Measurements from ENCODE around the gene CXCL14. TPM values are rescaled to one million over a fixed set of nuclear protein-coding genes. Genes with fewer than 3 reads are reported as not detected.

The CXCL14 gene
- total RNA-seq, 1 donor from 2014 or later: not detected

DNA sequence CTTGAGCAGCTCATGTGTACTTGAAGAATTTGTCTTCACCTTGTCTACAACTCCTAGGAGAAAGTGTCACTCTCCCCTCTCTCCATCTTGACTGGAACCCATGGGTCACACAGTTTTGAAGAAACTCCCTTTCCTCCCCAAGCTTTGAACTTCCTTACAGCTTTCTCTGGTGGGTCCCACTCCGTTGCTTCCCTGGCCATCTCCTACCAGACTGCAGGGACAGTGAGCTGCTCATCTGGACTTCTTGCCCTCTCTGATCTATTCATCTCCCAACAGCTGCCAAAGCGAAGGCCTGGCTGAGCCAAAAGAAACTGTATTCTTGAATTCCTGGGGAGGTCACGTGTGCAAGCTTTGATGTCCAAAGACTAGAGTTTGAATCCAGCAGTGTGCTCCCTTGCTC is 22.7 kb upstream of the CXCL14 start:
- no peak for DNase-seq (ENCODE audit: low spot score)
- no peak overlapping the region for H3K4me3 Mint-ChIP-seq (ENCODE audit: unreplicated experiment)
- no peak overlapping the region for H3K27ac Mint-ChIP-seq (ENCODE audit: unreplicated experiment)
- no peaks in the 10 kb centered on the region for H3K36me3 Mint-ChIP-seq (ENCODE audit: low read depth)
- no peaks in the 10 kb centered on the region for H3K9me3 Mint-ChIP-seq (ENCODE audit: low read depth)
- no peaks in the 10 kb centered on the region for H3K4me1 Mint-ChIP-seq (ENCODE audit: low read depth)
- H3K27me3 Mint-ChIP-seq (ENCODE audit: low read depth): peaks cover 34% of the 10 kb centered on the region
- TF ChIP-seq, protein P1, sequence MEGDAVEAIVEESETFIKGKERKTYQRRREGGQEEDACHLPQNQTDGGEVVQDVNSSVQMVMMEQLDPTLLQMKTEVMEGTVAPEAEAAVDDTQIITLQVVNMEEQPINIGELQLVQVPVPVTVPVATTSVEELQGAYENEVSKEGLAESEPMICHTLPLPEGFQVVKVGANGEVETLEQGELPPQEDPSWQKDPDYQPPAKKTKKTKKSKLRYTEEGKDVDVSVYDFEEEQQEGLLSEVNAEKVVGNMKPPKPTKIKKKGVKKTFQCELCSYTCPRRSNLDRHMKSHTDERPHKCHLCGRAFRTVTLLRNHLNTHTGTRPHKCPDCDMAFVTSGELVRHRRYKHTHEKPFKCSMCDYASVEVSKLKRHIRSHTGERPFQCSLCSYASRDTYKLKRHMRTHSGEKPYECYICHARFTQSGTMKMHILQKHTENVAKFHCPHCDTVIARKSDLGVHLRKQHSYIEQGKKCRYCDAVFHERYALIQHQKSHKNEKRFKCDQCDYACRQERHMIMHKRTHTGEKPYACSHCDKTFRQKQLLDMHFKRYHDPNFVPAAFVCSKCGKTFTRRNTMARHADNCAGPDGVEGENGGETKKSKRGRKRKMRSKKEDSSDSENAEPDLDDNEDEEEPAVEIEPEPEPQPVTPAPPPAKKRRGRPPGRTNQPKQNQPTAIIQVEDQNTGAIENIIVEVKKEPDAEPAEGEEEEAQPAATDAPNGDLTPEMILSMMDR (IDR thresholded peaks at IDR 0.05): no peak

- Mint-ChIP-seq H3K27ac (ENCODE audit: unreplicated experiment) (no peak overlapping the region), H3K4me3 (ENCODE audit: unreplicated experiment) (no peak overlapping the region), H3K27me3 (ENCODE audit: low read depth) (peaks cover 36% of the 10 kb centered on the region), H3K4me1 (ENCODE audit: low read depth) (no peaks in the 10 kb centered on the region), H3K36me3 (ENCODE audit: low read depth) (no peaks in the 10 kb centered on the region), H3K9me3 (ENCODE audit: low read depth) (peaks cover 3% of the 10 kb centered on the region)
- TF ChIP-seq, protein P1 (IDR thresholded peaks at IDR 0.05): no peak
- no peak for DNase-seq (ENCODE audit: low spot score)
Observed at GRCh38 chr5:135600971-135601381, 22.2 kb upstream of the CXCL14 start.

- Mint-ChIP-seq H3K27me3 (ENCODE audit: low read depth) (peaks cover 32% of the 10 kb centered on the region), H3K9me3 (ENCODE audit: low read depth) (peaks cover 5% of the 10 kb centered on the region), H3K4me3 (ENCODE audit: unreplicated experiment) (no peak overlapping the region), H3K27ac (ENCODE audit: unreplicated experiment) (no peak overlapping the region), H3K36me3 (ENCODE audit: low read depth) (no peaks in the 10 kb centered on the region), H3K4me1 (ENCODE audit: low read depth) (no peaks in the 10 kb centered on the region)
- TF ChIP-seq, protein P1 (IDR thresholded peaks at IDR 0.05): no peak
- no peak for DNase-seq (ENCODE audit: low spot score)
Observed at GRCh38 chr5:135600152-135600570, 21.4 kb upstream of the CXCL14 start.

DNA sequence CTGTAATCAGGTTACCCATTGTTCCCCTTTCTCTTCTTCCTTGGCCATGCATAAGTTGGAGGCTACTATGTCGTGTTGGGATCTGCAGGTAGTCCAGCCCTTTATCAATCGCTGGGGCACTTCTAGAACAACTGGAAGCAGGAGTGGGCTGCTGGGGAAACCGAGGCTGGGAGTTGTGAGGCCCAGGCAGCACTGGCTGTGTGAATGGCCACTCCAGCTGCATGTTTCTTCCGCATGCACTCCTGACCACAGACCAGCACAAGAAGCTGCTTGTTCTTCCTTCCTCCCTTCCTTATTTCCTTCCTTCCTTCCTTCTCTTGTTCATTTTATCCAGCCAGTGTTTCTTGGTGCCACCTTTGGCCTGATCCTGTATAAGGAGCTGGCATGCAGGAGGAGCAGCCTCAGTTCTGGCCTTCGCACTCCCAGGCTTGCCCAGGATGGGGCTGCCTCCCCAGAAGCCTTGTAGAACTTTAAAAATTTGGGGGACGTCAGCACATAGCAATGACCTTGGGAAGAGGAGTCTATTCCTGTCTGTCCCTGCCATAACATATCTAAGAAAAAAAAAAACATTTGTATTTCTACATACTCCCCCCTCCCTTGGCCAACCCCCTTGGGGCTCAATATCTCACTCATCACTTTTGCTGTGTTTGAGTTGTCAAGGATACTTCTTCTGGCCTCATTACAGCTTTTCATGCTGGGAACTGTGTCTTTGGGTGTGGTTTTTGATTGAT is 20.8 kb upstream of the CXCL14 start:
- Mint-ChIP-seq H3K36me3 (ENCODE audit: low read depth) (no peaks in the 10 kb centered on the region), H3K27me3 (ENCODE audit: low read depth) (peaks cover 31% of the 10 kb centered on the region), H3K9me3 (ENCODE audit: low read depth) (peaks cover 5% of the 10 kb centered on the region), H3K4me3 (ENCODE audit: unreplicated experiment) (no peak overlapping the region), H3K4me1 (ENCODE audit: low read depth) (no peaks in the 10 kb centered on the region), H3K27ac (ENCODE audit: unreplicated experiment) (no peak overlapping the region)
- DNase-seq (ENCODE audit: low spot score): no peak
- TF ChIP-seq, protein P1 (IDR thresholded peaks at IDR 0.05): no peak

GRCh38 chr5:135598691-135599395 is 20.1 kb upstream of the CXCL14 start:
- no peaks in the 10 kb centered on the region for H3K4me1 Mint-ChIP-seq (ENCODE audit: low read depth)
- no peak overlapping the region for H3K4me3 Mint-ChIP-seq (ENCODE audit: unreplicated experiment)

More at GRCh38 chr5:135598691-135599395, 20.1 kb upstream of the CXCL14 start:
- no peak for DNase-seq (ENCODE audit: low spot score)
- H3K9me3 Mint-ChIP-seq (ENCODE audit: low read depth): peaks cover 5% of the 10 kb centered on the region
- H3K27ac Mint-ChIP-seq (ENCODE audit: unreplicated experiment): no peak overlapping the region
- no peaks in the 10 kb centered on the region for H3K36me3 Mint-ChIP-seq (ENCODE audit: low read depth)
- H3K27me3 Mint-ChIP-seq (ENCODE audit: low read depth): peaks cover 35% of the 10 kb centered on the region
- TF ChIP-seq, protein P1 (IDR thresholded peaks at IDR 0.05): no peak

All from chondrocyte (in vitro differentiated cells).